SKM-1 treated with dmso at 0.1 percent for 144 hours (cell line): Measurements from ENCODE around the gene NUPR1.
"Not testable (repeated sequence)": the region's sequence is repeated elsewhere in the genome, so short reads cannot be mapped to it uniquely, and the experiment has no call there.

Experiments
- DNase-seq: peaks from one replicate; lab custom pipeline; 2025; ENCODE audit not compliant: unreplicated experiment; lab: John Stamatoyannopoulos, UW

Gene NUPR1, protein sequence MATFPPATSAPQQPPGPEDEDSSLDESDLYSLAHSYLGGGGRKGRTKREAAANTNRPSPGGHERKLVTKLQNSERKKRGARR

DNA sequence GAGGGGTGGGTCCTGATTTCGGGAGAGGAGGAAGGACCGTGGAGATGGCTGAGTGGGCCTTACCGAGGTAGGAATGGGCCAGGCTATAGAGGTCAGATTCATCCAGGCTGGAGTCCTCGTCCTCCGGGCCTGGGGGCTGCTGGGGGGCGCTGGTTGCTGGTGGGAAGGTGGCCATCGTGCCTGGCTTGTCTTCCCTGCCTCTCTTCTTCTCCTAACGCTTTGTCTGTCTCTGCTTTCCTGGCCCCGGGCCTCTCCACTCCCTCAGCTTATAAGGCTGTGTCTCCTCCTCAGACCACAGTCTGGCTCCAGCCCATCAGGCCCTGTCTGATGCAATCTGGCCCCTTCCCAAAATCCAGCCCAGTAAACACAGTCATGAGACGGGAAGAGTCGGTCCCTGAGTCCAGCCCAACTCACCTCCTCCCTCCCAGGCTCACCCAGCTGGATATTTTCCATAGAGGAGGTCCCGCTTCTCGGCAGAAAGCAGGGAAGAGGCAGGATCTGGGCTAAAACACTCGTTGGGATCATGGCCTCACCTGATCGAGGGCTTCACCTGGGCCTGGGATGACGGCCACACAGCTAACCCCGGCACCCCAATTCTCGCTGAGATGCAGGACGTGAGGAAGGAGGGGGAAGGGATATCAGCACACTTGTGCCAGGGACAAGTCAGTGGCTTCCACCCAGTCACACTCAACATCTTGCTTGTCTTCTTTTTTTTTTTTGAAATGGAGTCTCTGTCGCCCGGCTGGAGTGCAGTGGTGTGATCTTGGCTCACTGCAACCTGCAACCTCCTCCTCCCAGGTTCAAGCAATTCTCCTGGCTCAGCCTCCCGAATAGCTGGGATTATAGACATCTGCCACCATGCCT is at the start of gene NUPR1:
Gene NUPR1 (minus strand): TSS at position 242 of the 864 bp plus-strand sequence. CDS start 67 bp downstream, at position 175.
- no peak for DNase-seq

DNA sequence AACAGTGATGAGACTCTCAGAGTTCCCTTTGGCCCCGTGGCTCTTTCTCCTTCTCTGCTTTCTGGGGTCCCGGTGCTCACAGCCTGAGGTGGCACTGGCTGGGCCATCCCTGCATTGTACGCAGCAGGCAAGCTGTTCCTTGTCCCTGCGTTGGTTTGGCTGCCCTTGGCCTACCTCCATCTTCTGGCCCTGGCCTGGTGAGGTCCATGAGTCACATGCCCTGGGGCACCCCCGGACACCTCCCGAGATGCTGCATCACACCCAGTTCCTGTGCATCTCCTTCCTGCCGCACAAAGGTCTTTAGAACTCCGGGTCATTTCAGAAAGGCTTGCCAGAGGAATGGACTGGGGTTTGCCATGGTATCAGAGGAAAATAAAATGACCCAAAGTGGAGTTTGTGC is 48.6 kb upstream of the NUPR1 start:
- DNase-seq: no peak

DNA sequence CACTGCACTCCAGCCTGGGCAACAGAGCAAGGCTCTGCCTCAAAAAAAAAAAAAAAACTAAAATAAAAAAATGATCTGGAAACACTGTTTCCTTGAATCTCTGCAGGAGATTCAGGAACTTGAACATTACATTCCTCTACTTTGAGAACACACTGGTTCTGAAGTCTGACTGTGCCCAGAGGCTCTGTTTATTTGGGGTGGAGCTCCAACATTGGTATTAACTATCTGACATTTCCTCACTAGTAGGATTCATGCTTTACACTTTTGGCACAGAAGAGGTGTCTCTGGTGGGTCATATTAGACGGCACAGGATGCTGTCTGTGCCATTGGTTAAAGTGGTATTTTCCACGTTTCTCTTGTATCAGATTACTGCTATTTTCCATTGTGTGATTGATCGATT is 47.7 kb upstream of the NUPR1 start:
- DNase-seq: no peak

DNA sequence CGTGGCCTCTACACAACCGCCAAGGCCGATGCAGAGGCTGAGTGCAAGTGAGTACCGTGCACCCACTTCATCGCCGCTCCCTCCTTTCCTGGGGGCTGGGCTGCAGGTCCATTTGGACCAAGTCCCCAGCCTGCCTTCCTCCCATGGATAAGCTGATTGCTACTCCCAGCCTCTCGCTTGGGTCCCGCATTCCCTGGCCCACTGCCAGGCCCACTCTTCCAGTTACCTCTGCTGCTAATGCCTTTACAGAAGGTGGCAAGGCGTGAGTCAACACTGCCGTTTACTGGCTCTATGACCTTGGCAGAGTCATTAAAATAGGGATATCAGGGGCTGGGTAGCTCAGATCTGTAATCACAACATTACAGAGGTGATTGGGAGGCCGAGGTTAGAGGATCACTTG is 46.9 kb upstream of the NUPR1 start:
- no peak for DNase-seq

DNA sequence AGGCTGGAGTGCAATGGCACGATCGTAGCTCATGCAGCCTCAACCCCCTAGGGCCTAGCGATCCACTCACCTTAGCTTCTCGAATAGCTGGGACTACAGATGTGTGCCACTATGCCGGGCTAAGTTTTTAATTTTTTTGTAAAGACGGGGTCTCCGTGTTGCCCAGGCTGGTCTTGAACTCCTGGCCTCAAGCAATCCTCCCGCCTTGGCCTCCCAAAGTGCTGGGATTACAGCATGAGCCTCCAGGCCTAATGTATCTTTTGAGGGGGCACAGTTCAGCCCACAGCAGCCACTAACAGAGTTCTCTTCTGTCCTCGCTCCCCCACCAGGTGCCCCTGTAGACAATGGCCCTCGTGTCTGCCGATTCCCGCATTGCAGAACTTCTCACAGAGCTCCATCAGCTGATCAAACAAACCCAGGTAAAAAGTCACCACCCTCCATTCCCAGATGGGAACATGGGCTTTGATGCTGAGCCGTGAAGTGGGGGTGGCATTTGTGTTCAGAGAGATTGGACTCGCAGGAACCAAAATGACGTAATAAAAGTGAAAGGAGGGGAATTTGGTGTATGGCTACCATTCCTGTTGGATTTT is 42.0 kb upstream of the NUPR1 start:
- no peak for DNase-seq

DNA sequence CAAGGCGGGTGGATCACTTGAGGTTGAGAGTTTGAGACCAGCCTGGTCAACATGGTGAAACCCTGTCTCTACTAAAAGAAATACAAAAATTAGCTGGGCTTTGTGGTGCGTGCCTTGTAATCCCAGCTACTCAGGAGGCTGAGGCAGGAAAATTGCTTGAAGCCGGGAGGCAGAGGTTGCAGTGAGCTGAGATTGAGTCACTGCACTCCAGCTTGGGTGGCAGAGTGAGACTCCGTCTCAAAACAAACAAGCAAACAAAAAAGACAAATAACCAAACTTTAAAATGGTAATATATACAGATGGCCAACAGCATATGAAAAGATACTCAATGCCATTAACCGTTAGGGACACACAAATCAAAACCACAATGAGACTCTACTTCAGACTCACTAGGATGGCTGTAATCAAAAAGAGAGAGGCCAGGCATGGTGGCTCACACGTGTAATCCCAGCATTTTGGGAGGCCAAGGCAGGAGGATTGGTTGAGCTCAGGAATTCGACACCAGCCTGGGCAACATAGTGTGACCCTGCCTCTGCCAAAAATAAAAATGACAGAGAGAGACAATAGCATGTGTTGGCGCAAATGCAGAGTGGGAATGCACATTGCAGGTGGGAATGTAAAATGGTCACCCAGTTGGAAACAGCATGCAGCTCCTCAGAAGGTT is 36.8 kb upstream of the NUPR1 start:
- DNase-seq: no peak

DNA sequence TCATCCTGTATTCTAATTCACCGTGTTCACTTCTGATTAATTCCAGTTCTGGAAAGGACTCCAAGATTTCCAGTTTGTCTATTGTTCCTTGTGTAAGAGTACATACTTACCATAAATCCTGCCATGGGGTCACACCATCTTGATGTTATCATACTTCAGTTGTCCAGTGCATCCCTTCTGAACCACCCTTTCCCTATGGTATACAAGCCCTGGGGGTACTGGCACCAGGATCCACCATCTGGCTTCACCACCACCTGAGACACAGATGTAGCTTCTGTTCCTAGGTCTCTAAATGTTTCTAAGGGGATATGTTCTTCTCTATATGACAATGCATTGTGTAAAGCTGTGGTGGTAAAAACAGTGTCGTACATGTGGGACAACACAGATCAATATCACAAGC is 36.2 kb upstream of the NUPR1 start:
- DNase-seq: no peak

DNA sequence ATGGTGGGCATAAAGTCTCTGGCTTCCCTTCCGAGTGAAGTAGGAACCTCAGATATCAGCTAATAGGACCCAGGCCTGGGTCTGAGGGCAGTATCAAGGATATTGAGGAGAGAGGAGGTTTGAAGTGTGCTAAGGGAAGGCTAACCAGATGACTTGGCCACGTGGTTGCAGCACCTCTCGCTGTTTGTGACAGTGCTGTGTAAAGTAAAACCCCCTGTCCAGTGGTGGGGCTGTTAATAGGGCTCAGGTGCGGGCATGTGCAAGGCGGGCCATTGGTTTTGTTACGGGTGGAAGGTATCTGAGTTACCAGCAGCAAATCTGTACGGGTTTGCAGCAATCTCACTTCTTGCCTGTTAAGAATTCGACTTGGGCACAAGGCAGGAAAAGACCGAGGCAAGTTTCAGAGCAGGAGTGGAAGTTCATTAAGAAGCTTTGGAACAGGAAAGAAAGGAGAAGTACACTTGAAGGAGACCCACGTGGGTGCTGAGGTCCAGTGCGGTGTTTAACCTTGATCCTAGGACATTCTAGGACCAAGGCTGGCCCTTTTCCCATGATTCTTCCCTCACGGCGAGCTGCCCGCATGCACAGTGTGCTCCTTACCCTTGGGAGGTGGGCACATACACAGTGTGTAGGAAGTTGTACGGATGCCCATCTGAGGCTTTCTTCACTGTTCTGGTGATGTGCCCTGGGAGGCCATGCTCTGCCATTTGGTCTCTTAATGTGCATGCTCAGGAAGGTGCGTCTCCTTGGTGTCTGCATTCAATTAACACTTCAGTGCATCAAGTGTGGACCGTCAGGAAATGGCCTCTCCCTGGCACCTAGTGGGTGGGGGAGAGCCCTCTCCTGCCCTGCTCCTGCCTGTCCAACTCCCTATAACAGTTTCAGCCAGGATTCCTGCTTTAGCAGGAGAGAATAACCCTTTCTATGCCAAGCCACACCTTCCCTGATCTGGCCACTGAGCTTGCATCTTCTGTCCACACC is 35.3 kb upstream of the NUPR1 start:
- no peak for DNase-seq

DNA sequence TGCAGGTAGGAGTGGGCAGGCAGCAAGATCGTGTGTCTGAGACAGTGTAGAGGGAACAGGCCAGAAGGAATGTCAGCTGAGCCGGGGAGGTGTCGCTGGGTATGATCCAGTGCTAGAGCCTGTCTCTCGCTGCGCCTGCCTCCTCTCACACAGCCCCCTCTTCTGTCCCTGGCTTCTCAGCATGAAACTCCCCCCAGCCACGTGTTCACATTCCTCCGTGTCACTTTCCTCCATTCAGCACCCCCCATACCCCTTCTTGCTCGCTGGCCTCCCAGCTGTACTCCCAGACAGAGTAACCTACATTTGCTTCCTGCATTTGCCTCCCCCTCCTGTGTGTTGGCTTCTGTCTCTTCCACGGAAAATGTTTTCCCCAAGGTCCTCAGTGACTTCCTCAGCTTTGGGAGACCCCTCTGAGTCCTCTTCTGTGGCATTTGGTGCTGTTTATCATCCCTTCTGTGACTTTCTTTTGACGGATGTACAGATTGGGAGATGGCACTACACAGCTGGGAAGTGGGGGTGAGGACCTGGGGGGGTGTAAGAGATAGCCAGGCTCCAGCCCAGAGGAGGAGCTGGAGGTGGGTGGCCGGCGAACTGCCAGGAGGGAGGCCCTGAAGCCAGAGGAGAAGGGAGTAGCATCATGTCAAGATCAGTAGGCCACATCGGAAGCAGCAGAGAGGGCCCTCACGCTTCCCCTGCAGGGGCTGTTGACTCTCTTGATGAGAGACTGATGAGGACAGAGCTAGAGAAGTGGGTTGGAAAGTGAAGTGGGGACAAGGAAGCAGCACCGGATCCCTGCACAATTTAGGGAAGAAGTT is 34.1 kb upstream of the NUPR1 start:
- no peak for DNase-seq

DNA sequence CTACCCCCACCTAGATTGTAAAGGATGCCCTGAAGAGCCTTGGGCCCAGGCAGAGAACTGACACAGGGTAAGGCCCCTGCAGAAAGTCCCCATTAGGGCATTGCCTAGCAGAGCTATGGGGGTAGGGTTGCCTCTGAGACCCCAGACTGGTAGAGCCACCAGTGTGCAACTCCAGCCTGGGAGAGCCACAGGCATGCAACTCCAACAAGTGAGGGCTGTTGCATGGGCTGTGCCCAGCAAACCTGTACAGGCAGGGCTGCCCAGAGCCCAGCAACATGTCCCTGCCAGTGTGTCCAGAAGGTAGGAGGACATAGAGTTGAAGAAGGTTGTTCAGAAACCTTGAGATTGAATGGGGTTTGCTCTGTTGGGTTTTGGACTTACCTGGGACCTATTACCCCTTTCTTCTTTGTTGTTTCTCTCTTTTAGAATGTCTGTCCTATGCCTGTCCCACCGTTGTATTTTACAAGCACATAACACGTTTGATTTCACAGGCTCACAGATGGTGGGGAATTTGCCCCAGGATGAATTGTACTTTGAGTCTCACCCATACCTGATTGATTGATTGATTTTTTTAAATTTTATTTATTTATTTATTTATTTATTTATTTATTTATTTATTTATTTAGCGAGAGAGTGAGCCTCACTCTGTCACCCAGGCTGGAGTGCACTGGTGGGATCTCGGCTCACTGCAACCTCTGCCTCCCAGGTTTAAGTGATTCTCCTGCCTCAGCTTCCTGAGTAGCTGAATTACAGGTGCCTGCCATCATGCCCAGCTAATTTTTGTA is 31.4 kb upstream of the NUPR1 start:
- DNase-seq: no peak

DNA sequence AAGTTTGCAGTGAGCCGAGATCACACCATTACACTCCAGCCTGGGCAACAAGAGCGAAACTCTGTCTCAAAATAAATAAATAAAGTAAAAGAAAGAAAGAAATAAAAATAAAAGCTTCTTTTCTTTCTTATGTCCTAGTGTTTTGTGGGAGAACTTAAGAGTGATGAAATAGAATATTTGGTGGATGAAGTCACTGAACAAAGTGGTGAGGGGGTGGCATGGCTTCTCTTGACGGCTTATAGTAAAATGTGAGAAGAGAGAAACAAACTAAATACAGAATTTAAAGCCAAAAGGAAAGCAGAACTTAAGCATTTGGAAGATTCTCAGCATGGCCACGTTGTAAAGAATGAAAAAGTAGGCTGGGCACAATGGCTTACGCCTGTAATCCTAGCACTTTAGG is 30.2 kb upstream of the NUPR1 start:
- no peak for DNase-seq

DNA sequence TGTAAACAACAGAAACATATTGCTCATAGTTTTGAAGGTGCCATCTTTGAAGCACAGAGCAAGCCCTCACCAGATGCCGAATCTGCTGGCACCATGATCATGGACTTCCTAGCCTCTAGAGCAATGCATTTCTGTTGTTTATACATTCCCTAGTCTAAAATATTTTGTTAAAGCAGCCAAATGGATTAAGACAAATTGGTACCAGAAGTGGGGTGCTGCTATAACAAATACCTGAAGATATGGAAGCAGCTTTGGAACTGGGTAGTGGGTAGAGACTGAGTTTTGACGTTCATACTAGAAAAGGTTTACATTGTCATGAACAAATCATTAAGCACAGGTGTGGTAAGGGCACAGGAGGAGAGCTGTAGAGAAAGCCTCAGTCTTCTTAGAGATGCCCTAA is 28.5 kb upstream of the NUPR1 start:
- DNase-seq: no peak

DNA sequence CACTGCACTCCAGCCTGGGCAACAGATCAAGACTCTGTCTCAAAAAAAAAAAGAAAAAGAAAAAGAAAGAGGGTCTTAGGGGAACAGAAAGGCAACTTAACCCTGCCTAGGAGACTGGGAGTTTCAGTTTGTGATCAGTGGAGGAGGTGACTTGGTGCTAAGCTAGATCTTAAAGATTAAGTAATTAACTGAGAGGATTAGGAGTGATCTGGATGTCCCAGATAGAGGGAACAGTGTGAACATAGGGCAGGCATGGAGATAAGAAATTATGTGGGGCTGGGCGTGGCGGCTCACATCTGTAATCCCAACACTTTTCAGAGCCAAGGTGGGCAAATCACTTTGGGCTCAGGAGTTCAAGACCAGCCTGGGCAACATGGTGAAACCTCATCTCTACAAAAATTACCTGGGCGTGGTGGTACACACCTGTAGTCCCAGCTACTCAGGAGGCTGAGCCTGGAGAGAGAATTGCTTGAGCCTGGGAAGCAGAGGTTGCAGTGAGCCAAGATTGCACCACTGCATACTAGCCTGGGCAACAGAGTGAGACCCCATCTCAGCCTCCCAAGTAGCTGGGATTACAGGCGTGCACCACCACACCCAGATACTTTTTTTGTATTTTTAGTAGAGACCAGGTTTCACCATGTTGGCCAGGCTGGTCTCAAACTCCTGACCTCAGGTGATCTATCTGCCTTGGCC is 27.6 kb upstream of the NUPR1 start:
- not testable (repeated sequence) for DNase-seq

DNA sequence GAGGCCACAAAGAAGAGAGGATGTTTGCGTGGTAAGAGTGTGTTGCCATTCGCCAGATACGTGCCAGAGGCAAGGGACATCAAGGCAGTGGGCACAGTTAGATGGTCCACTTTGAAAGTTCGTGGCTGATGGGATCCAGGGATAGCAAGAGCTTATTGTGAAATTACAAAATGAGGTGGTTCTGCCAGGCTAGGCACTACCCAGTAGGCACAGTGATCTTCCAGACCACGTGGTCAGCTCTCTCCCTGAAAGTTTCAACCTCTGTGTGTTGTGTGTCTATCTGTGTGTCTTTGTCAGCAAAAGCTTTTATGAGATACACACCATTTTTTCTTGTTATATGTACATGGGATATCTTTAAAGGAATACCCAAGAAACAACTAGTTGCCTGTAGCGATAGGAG is 24.4 kb upstream of the NUPR1 start:
- DNase-seq: no peak

DNA sequence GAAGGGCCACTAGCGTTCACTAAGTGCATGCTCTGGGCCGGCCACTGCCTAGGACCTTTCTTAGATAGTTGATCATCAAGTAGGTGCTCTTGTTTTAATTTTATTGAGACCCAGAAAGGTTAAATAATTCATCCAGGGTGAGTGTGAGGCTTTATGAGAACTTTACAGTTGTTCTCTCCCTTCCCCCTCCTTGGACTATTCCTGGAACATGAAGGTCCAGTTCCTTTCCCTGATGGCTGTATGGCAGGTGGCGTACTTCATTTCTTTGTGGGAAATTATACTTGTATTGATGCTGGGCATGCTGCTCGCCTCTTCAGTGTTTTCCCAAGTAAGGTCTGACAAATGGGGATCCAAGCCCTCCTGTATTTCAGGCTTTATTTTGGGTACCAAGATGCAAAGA is 23.4 kb upstream of the NUPR1 start:
- DNase-seq: no peak

DNA sequence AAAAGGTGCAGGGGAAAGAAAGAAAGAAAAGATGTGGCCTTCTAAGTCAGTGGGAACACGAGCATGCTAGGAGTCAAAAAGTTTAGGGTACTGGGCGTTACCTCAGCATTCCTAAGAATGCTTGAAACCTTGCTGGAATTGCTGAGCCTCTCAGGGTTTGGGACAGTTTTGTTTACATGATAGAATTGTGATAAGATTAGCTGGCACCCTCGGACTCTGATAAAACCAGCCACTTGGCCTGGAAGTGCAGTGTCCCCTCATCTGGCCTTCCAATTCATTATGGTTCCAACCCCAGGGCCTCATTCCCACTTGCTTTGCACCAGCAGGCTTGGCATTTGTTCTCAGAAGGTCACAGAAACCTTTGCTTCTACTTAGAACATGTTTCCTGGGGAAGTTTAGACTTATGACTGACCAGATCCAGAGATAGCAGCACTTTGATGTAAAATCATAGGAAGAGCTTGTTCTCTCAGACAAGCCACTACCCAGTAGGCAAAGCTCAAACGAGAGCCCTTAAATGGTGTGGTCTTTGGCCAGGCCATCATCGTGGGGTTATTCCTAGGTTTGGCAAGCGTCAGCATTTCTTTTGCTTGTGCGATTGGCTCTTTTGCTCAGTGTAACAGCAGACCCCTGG is 22.9 kb upstream of the NUPR1 start:
- no peak for DNase-seq

DNA sequence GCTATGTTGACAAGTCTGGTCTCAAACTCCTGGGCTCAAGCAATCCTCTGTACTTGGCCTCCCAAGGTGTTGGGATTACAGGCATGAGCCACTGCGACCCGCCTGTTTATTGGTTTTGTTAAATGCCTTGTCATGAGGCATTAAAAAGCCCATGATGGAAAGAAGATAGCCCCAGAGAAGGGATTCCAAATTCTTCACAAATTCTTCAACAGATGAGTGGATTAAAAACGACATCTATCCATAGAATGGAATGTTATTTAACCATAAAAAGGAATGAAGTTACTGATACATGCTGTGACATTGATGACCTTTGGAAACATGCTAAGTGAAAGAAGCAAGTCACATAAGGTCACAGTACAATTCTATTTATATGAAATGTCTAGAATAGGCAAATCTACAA is 19.7 kb upstream of the NUPR1 start:
- no peak for DNase-seq

DNA sequence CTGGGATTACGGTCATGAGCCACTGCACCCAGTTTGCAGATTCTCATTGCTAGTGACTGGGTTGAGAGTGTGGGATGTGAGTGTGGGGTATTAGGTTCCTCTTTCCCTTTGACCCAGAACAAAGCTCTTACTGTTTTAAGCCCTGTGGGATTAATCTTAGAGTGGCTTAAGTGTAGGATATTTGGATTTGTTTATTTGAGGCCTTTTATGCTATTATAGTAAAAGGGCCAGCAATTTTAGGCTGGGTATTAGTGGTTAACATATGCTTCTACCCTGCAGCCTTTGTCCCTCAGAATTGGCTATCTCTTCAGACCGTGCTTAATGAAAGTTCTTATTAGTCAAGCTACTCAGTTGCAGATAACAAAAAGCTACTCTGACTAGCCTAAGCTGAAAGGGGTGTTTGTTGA is 18.1 kb upstream of the NUPR1 start:
- DNase-seq: no peak
